NCI-H1930 (cell line): ENCODE data around the gene WDR37.

Experiments used
- DNase-seq, 2 experiments: peaks; one replicate each; lab custom pipeline; 2025; lab: John Stamatoyannopoulos, UW

The WDR37 gene

GRCh38 chr10:1074052-1074747 is 18.0 kb downstream of the WDR37 start:
- DNase-seq = no peak

- DNase-seq = no peak
Measured at GRCh38 chr10:1074748-1075308, 18.6 kb downstream of the WDR37 start.

GRCh38 chr10:1078668-1079067 is 22.5 kb downstream of the WDR37 start:
- DNase-seq = no peak

- DNase-seq = no peak
Measured at GRCh38 chr10:1083581-1083980, 27.4 kb downstream of the WDR37 start.

- no peak for DNase-seq
Measured at GRCh38 chr10:1084011-1084950, 28.1 kb downstream of the WDR37 start.

- DNase-seq = no peak
Measured at GRCh38 chr10:1085258-1085657, 29.1 kb downstream of the WDR37 start.

- no peak for DNase-seq
Measured at GRCh38 chr10:1086787-1087186, 30.6 kb downstream of the WDR37 start.

GRCh38 chr10:1089017-1089689 is 33.0 kb downstream of the WDR37 start:
- no peak for DNase-seq

- DNase-seq = no peak
Measured at GRCh38 chr10:1090696-1091095, 34.5 kb downstream of the WDR37 start.

GRCh38 chr10:1093696-1094095 is 37.5 kb downstream of the WDR37 start:
- no peak for DNase-seq

- no peak for DNase-seq
Measured at GRCh38 chr10:1094112-1095057, 38.2 kb downstream of the WDR37 start.

GRCh38 chr10:1095498-1095897 is 39.3 kb downstream of the WDR37 start:
- DNase-seq = no peak

GRCh38 chr10:1096287-1096889 is 40.2 kb downstream of the WDR37 start:
- DNase-seq = no peak

- DNase-seq = no peak
Measured at GRCh38 chr10:1097436-1097835, 41.3 kb downstream of the WDR37 start.

GRCh38 chr10:1100143-1100542 is 44.0 kb downstream of the WDR37 start:
- no peak for DNase-seq

- no peak for DNase-seq
Measured at GRCh38 chr10:1100691-1101368, 44.6 kb downstream of the WDR37 start.

- DNase-seq = no peak
Measured at GRCh38 chr10:1101946-1102345, 45.8 kb downstream of the WDR37 start.

GRCh38 chr10:1102416-1102815 is 46.2 kb downstream of the WDR37 start:
- no peak for DNase-seq

GRCh38 chr10:1102831-1103230 is 46.6 kb downstream of the WDR37 start:
- no peak for DNase-seq

- DNase-seq = no peak
Measured at GRCh38 chr10:1103551-1103950, 47.4 kb downstream of the WDR37 start.
